HG02943 (cell line): ENCODE measurements around the gene MCMBP.

Source experiments
- ATAC-seq: cut with Tn5 transposase; IDR thresholded peaks from one replicate; pipeline ENCODE4 v1.9.1; 2021; ENCODE audit warnings: mild to moderate bottlenecking, low read depth, moderate library complexity; ENCODE audit not compliant: unreplicated experiment

The MCMBP gene

DNA sequence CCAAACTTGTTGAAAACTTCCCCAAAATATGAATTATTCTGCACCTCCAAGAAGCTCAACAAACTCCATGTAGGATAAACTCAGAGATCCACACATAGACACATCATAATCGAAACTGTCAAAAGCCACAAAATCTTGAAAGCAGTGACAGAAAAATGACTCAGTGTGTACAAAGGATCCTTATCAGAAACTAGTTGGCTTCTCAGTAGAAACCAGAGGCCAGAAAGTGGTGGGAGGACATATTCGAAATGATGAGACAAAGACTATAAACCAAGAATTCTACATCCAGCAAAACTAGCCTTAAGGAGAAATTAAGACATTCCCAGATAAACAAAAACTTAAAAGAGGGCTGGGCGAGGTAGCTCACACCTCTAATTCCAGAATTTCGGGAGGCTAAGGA lies 38.5 kb downstream of the MCMBP start:
- ATAC-seq: no peak

GRCh38 chr10:119832951-119833350 lies 39.7 kb downstream of the MCMBP start:
- ATAC-seq: no peak

DNA sequence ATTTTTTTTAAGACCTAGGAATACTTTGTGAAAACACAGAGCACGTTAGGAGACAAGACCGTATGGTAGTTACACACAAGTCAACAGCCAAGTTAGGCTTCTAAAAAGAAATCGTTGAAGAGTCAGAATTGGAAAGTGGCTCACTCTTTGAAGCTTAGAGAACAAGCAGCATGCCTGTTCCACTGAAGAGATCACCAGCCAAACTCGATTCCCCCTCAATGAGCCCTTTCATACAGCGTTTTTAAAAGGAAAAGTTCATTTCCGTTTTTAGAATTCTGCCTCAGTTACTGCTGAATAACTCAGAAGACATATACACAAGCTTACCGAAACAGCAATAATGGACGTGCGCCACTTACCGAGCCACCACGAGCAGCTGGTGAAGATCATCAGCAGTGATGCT lies 41.0 kb downstream of the MCMBP start:
- no peak for ATAC-seq

DNA sequence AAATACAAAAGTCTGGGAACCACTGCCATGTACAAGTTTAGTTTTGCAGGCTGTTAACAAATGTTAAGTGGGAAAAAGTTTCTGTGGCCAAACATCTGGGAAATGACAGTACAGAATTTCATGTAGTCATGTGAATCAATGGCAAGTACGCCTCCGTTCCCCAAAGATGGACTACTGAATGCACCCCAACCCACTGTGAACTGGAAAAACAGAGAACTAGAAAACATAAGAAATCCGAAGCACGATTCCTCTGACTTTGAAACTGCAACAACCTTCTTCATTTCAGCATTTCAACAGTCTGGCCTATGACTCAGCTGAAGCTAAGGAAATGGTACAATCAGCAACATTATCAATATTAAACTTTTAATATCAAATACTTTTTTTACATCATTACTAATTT lies 41.8 kb downstream of the MCMBP start:
- no peak for ATAC-seq

DNA sequence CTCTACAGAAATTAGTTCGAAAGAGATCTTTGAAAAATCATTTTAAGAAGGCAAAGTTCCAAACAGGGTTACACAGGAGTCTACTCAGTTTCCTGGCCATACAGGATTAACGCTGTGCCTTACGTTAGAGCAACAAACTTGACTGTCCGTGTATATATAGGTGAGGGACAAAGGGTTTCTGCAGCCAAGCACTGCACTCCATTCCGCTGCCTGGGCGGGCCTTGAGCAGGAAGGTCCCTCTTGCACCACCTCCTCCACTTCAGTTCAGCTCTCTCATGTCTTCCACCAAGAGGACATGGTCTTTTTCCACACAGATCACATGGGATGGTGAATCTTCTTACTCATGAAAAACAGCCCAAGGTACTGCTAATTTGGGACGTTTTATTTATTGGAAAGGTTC lies 43.2 kb downstream of the MCMBP start:
- ATAC-seq: no peak

- no peak for ATAC-seq
Measured at GRCh38 chr10:119827430-119827829, 45.2 kb downstream of the MCMBP start.

DNA sequence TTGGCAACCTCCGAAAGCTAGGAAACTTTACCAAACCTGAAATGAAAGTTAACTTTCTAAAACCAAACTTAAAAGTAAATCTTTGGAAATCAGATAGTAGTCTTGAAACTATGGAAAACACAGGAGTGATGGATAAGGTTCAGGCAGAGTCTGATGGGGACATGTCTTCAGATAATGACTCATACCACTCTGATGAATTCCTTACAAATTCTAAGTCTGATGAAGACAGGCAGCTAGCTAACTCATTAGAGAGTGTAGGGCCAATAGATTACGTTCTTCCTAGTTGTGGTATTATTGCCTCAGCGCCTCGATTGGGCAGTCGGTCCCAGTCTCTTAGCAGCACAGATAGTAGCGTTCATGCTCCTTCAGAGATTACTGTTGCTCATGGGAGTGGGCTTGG lies 45.9 kb downstream of the MCMBP start:
- no peak for ATAC-seq

DNA sequence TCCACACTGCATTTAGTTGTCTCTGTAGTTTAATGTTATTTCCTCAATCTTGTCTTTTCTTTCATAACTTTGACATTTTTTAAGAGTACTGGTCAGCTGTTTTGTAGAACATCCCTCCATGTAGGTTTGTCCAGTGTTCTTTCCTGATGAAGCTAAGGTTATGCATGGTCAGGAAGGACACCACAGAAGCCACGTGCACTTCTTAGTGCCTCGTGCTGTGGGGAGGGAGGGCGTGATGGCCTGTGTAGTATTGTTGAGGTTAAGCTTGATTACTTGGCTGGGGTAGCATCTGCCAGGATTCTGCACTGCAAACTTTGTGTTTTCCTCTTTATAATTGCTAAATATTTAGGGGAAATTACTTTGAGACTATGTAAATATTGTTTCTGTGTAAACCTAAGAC lies 48.3 kb downstream of the MCMBP start:
- no peak for ATAC-seq

DNA sequence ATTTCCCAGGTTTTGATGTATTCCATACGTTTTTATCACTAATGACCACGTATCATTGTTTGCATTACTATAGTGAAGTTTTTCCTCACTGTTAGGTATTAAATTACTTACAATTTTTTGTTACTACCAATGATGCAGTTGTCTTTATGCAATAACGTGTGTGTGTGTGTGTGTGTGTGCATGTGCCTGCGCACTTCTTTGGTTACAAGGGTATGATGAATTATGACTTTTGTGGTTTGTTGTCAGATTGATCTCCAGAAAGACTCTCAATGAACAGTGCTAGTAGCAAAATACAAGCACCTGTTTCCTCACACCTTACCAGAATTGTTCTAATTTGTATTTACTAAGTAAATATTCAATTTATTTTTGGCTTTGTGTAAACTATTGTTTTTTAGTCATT lies 51.5 kb downstream of the MCMBP start:
- no peak for ATAC-seq

DNA sequence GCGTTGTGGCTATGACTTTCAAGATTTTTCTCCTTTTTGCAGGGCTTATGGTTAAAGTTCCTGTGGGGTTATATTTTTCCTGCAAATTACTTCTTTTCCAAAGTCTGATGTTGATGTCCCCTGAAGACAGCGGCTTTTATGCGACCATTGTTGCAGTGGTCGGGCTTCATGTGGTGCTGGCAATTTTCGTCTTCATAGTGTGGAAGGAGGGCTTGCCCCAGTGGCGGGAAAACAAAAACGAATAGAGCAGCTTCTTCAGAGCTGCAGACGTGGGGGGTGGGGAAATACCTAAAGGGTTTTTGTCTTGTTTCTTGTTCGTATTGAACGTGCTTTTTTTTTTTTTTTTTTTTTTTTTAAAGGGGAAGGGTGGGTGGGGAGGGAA lies 53.8 kb downstream of the MCMBP start:
- ATAC-seq: no peak

- ATAC-seq: no peak
Measured at GRCh38 chr10:119817991-119818888, 54.4 kb downstream of the MCMBP start.

DNA sequence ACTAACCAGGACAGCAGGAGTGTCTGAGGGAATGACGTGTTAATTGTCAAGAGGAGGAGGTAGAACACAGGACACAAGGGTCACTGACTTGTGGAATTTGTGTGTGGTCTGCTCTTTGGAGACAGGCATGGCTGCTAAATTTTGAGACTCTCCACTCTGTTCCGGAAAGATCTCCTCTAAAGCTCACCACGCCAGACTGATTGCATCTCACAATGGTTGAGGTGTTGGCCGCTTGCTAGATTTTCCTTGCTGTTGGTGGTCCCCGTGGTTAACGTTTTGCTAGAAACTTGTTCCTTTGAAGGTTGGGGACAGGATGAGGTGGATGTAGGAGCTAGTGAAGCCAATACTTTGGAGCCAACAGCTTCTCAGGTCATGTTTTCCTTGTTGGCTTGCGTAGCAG lies 57.0 kb downstream of the MCMBP start:
- ATAC-seq: no peak

- ATAC-seq: no peak
Measured at GRCh38 chr10:119812684-119813083, 60.0 kb downstream of the MCMBP start.

- no peak for ATAC-seq
Measured at GRCh38 chr10:119811122-119811521, 61.5 kb downstream of the MCMBP start.

DNA sequence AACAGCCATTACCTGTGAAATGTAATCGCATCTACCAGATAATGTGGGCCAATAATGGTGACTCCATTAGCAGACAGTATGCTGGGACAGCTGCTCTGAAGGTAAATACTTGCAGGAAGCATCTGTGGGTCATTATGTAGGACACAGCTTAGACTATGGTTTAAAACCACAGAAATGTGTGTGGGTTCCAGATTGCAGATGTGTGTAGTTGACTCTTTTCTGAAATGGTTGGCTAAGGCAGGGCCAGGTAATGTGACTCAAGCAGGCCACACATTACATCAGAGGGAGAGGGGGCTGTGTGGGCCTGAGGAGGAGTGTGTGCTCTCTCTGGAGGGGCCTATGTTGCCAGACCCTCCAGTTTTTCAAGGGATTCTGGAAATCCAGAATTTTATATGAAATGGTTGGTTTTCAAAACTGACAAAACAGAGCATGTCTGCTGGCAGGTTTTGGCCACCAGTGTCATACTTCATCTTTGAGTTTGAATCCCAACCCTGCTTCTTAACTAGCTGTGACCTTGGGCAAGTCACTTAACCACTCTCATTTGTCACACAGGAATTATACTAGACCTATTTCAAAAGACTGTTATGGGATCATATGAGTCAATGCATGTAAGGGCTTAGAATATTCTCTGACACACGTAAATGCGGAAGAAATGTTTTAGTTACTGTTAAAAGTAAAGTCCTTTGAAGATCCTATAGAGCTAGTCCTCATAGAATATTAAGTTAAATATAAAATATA lies 64.5 kb downstream of the MCMBP start:
- ATAC-seq: no peak

DNA sequence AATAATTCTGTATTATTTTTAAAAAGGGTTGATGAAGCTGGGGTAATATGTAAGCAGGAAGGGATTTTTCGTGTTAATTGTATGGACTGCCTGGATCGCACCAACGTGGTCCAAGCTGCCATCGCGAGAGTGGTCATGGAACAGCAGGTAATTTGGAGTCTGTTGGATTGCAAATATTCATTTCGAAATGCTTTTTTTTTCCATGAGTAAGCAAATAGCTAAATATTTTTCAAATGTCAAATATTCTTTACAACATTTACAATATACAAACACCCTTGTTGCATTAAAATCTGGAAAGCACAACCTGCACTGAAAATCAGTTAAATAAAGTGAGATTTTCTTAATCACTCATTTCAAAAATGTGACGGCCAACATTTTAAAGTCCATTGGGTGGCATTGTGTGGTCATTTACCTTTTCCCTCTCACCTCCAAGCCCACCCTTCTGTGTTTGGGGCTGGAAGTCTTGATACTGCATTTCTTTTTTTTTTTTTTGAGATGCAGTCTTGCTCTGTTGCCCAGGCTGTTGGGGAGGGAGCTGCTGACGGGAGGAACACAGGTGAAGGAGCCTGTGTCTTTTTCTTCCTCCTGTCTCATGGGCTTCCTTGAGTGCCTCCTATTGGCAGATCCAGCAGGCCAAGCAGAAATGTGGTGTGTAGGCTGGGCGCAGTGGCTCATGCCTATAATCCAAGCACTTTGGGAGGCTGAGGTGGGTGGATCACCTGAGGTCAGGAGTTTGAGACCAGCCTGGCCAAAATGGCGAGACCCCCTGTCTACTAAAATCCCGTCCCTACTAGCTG lies 66.1 kb downstream of the MCMBP start:
- ATAC-seq: no peak

DNA sequence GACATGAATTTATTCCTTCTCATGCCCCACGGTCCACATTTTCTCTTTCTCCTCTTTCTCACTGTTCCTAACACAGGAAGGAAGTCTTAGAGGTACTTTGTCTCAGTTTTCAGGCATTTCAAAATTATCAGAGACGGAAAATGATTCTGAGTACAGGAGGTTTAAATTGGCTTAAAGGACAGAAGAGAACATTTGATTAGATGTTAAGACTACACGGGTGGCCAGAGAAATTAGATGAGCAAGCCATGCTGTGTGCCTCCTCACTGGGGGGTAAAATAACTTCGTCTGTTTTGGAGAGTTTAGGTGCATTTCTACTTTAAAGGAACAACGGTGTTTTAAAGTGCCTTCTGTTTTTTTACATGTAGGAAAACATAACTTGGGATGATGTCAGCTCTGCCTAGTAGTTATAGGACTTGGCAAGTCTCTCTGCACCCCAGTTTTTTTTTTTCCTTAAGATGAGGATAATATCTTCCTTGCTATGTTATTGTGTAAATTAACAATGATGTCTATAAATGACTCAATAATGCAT lies 66.9 kb downstream of the MCMBP start:
- no peak for ATAC-seq

DNA sequence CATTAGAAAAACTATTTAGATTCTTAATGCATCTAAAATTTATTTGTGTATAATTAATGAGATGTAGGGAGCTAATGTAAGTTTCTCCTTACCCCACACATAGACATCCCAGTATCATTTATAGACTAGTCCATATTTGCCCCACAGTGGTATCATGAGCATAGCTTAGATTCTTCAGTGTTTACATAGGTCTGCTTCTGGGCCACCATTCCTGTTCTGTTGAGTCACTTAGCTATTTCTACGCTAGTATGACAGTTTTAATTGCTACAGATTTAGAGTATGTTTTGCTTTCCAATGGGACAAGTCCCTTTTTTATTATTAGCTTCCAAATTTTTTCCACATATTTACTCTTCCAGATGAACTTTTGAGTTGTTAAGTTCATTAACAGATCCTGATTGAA lies 69.4 kb downstream of the MCMBP start:
- no peak for ATAC-seq

GRCh38 chr10:119801998-119802538 lies 70.6 kb downstream of the MCMBP start:
- no peak for ATAC-seq

- no peak for ATAC-seq
Measured at GRCh38 chr10:119801176-119801575, 71.5 kb downstream of the MCMBP start.

DNA sequence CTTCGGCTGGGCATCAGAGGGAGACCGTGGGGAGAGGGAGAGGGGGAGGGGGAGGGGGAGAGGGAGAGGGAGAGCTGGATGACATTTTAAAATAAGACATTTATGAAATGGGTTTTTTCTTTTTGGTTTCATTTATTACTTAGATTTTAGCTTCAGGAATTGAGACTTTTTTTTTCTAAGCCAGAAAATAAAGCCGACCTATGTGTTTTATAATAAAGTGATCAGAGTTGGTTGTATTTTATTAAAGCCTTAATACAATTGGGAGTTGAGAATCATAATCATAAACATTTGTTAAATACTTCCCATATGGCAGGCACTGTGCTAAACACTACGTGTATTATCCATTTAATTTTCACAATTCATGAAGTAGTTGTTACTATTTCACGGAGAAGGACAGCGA lies 76.6 kb downstream of the MCMBP start:
- no peak for ATAC-seq
